ENCODE data around the gene PAXX. TPM values are rescaled to one million over a fixed set of nuclear protein-coding genes. Genes with fewer than 3 reads are reported as not detected.

Gene PAXX
- total RNA-seq, 4 donors from 2014 or later = 14.2 to 39.5 (median 18.8) TPM

GRCh38 chr9:137006116-137007003, 14.1 kb downstream of the PAXX start:
- H3K27me3 ChIP-seq = no peaks in the 10 kb centered on the region
- no peaks in the 10 kb centered on the region for H3K36me3 ChIP-seq
- intact Hi-C loops (cut with DNase I; ENCODE audit: low total_unique reads) = no loop called here
- no peak for TF ChIP-seq POLR2A (IDR thresholded peaks at IDR 0.05)
- TF ChIP-seq CTCF (IDR thresholded peaks at IDR 0.05) = no peak
- H3K9me3 ChIP-seq = no peaks in the 10 kb centered on the region
- no peaks in the 10 kb centered on the region for H3K4me1 ChIP-seq
- no peak overlapping the region for H3K27ac ChIP-seq
- H3K4me3 ChIP-seq = no peak overlapping the region
- DNase-seq = no peak

GRCh38 chr9:137007108-137007815, 15.0 kb downstream of the PAXX start:
- Histone ChIP-seq H3K4me3 (no peak overlapping the region), H3K9me3 (no peaks in the 10 kb centered on the region), H3K27me3 (no peaks in the 10 kb centered on the region), H3K4me1 (no peaks in the 10 kb centered on the region), H3K27ac (no peak overlapping the region), H3K36me3 (no peaks in the 10 kb centered on the region)
- intact Hi-C loops (cut with DNase I; ENCODE audit: low total_unique reads) = no loop called here
- DNase-seq = no peak
- TF ChIP-seq CTCF (IDR thresholded peaks at IDR 0.05) (no peak), POLR2A (IDR thresholded peaks at IDR 0.05) (no peak)

GRCh38 chr9:137007816-137008270, 15.6 kb downstream of the PAXX start:
- no peak overlapping the region for H3K4me3 ChIP-seq
- H3K36me3 ChIP-seq = no peaks in the 10 kb centered on the region
- no peaks in the 10 kb centered on the region for H3K27me3 ChIP-seq
- TF ChIP-seq CTCF (IDR thresholded peaks at IDR 0.05) = no peak
- no peak for TF ChIP-seq POLR2A (IDR thresholded peaks at IDR 0.05)
- no peaks in the 10 kb centered on the region for H3K9me3 ChIP-seq
- no peaks in the 10 kb centered on the region for H3K4me1 ChIP-seq
- no peak overlapping the region for H3K27ac ChIP-seq
- intact Hi-C loops (cut with DNase I; ENCODE audit: low total_unique reads) = no loop called here
- no peak for DNase-seq

GRCh38 chr9:137008312-137008711, 16.1 kb downstream of the PAXX start:
- Histone ChIP-seq H3K27me3 (no peaks in the 10 kb centered on the region), H3K27ac (no peak overlapping the region), H3K4me1 (no peaks in the 10 kb centered on the region), H3K4me3 (no peak overlapping the region), H3K36me3 (no peaks in the 10 kb centered on the region), H3K9me3 (no peaks in the 10 kb centered on the region)
- no peak for TF ChIP-seq CTCF (IDR thresholded peaks at IDR 0.05)
- no peak for TF ChIP-seq POLR2A (IDR thresholded peaks at IDR 0.05)
- no peak for DNase-seq
- intact Hi-C loops (cut with DNase I; ENCODE audit: low total_unique reads) = no loop called here

GRCh38 chr9:137009217-137009616, 17.0 kb downstream of the PAXX start:
- TF ChIP-seq POLR2A (IDR thresholded peaks at IDR 0.05) (no peak), CTCF (IDR thresholded peaks at IDR 0.05) (no peak)
- no peak for DNase-seq
- no peaks in the 10 kb centered on the region for H3K36me3 ChIP-seq
- H3K9me3 ChIP-seq = no peaks in the 10 kb centered on the region
- no peak overlapping the region for H3K27ac ChIP-seq
- H3K4me1 ChIP-seq = no peaks in the 10 kb centered on the region
- H3K27me3 ChIP-seq = no peaks in the 10 kb centered on the region
- intact Hi-C loops (cut with DNase I; ENCODE audit: low total_unique reads) = no loop called here
- H3K4me3 ChIP-seq = no peak overlapping the region

All from uterus (tissue), 4 donors.